Gastrocnemius medialis (tissue), 4 donors: ENCODE results near the gene REG3G.

Experiments used
- CTCF ChIP-seq, 5 experiments: fragments of 450-650 bp in 3 of 5; fragments of 200-600 bp in 2 of 5; sonication (generic) in 2 of 5; IDR thresholded peaks in 4 of 5; conservative IDR thresholded peaks in 1 of 5; 1 replicate in 4 of 5; 2 replicates in 1 of 5; pipeline ENCODE4 v1.5.1; 2016 to 2019; ENCODE audit warnings: antibody characterized with exemption in 5 of 5, mild to moderate bottlenecking in 3 of 5, moderate library complexity in 3 of 5
- POLR2A ChIP-seq, 2 donors: fragments of 450-650 bp; IDR thresholded peaks; one replicate each; pipeline ENCODE4 v1.6.1; 2017; ENCODE audit warnings: antibody characterized with exemption in 2 of 2, mild to moderate bottlenecking in 2 of 2, moderate library complexity in 2 of 2

GRCh38 chr2:78977661-78978145, 47.8 kb upstream of the REG3G start:
- no peak for TF ChIP-seq CTCF (IDR thresholded peaks at IDR 0.05 in 4 of 5, conservative IDR thresholded peaks at IDR 0.05 in 1 of 5)
- no peak for TF ChIP-seq POLR2A (IDR thresholded peaks at IDR 0.05)
